ENCODE measurements around the gene CALR. TPM values are rescaled to one million over a fixed set of nuclear protein-coding genes. Genes with fewer than 3 reads are reported as not detected.

CALR gene
- 2,036 and 2,214 TPM in 2 replicates for total RNA-seq

DNA sequence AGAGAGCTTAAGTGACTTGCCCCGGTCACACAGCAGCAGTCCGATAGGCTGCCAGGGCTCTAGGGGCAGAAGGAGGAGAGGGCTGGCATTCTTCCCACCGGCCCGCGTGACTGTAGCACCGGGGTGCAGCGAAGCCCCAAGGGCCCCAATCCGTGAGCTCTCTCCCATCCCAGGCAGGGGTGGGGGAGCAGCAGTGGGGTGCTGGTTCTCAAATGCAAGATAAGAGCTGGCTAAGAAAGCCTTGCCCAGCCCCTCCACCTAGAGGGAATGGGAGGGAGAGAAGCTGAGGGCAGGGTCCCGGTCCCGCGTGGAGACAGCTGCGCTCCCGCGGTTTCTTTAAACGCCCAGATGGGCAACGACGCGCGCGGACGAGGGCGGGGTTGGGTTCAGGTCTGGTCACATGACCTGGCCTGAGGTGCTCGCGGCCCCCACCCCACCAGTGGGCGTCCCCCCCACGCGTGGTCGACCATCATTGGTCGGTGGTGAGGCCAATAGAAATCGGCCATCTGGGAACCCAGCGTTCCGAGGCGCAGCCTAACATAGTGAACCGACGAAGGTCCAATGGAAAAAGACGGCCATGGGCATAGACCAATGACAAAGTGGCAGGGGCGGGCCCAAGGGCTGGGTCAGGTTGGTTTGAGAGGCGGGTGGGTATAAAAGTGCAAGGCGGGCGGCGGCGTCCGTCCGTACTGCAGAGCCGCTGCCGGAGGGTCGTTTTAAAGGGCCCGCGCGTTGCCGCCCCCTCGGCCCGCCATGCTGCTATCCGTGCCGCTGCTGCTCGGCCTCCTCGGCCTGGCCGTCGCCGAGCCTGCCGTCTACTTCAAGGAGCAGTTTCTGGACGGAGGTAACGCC is at the start of gene CALR:
Gene CALR, plus strand, starts transcription at position 683 of the 852 bp plus-strand sequence. Its CDS starts 71 bp downstream, at position 754.

DNA sequence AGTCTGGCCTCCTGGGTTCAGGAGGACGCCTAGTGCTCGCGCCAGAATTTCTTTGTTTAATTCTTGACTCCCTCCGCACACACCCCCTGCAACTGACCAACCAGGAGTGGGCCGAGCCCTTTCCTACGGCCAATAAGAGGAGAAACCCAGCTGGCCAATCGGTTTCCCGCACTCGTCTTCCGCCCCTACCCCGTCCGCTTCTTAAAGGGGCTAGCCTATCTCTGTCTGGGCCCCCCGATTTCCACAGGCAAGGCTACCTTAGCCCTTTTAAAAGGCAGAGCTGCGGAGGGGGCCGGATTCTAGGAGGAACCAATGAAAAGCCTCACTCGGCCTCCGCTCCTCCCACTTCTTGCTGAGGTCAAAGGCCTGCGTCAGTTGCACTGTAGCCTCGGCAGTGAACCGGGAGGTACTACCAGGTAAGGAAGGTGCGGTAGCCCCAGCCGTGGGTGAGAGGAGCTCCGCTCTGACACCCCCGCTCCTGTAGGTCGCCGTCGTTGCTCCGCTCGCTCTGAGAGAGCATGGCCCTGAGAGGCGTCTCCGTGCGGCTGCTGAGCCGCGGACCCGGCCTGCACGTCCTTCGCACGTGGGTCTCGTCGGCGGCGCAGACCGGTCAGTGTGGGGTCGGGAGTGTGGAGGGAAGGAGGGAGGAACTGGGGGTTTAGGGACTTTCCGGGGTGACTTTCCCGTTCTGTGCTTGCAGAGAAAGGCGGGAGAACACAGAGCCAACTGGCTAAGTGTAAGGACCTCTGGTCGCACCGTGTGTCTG is 47.4 kb upstream of the CALR start, which contains the start of gene GCDH:
Gene GCDH, plus strand, starts transcription at position 374 of the 766 bp plus-strand sequence. Its CDS starts 145 bp downstream, at position 519.

DNA sequence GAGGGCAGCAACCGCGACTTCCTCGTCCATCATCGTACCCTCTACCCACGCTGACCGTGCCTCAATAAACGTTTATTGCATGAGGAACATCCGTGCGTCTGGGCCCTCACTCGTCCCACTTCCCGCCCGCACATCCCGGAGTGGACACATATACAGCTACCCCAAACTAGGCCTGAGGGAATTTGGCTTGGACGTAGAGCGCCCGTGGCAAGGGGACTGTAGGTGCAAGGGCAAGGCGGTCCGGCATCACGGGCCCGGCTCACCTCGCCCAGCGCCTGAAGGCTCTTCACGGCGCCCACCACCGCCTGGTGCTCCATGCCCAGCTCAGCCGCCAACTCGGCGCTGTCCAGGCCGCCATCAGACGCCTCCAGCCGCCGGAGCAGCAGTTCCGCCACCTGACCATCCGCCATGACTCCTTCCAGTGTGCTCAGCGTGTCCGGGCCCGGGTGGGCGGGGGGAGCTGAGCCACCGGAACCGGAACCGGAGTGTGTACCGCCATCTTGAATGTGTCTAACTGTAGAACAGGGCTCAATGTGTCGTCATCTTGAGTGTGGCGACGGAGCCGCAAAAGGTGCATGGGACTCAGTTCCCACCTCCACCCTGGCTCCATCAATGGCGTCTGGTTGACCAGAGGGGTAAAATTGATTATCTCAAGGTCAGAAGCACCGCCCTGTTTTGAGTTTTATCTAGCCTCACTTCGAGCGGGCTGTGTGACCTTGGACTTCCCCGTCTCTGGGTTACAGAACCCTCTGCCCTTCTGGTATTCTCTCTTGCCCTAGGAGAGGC is 4.9 kb upstream of the CALR start, which contains the start of gene FARSA:
Gene FARSA, minus strand, starts transcription at position 425 of the 786 bp plus-strand sequence. Its CDS starts 15 bp downstream, at position 410.

DNA sequence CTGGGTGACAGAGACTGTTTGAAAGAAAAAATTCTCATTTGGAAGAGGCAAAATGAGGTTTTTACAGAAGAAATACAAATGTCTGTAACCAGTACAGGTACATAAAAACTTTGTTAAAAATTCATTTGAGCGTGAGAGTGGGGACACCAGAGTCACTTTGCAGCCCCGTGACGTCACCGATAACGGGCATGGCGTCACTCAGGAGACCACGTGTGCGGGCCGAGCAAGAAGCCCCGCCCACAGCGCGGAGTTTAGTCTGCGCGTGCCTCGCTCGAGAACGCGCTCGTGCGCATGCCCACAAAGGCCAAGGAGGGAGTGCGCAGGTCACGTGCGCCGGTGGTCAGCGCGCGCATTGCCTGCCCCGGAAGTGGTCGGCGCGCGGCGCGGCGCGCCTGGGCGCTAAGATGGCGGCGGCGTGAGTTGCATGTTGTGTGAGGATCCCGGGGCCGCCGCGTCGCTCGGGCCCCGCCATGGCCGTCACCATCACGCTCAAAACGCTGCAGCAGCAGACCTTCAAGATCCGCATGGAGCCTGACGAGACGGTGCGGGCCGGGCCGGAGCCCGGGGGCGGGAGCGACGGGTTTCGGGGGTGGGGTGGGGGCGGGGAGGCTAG is 7.2 kb downstream of the CALR start, which contains the start of gene RAD23A:
Gene RAD23A, plus strand, starts transcription at position 384 of the 613 bp plus-strand sequence. Its CDS starts 87 bp downstream, at position 471.

DNA sequence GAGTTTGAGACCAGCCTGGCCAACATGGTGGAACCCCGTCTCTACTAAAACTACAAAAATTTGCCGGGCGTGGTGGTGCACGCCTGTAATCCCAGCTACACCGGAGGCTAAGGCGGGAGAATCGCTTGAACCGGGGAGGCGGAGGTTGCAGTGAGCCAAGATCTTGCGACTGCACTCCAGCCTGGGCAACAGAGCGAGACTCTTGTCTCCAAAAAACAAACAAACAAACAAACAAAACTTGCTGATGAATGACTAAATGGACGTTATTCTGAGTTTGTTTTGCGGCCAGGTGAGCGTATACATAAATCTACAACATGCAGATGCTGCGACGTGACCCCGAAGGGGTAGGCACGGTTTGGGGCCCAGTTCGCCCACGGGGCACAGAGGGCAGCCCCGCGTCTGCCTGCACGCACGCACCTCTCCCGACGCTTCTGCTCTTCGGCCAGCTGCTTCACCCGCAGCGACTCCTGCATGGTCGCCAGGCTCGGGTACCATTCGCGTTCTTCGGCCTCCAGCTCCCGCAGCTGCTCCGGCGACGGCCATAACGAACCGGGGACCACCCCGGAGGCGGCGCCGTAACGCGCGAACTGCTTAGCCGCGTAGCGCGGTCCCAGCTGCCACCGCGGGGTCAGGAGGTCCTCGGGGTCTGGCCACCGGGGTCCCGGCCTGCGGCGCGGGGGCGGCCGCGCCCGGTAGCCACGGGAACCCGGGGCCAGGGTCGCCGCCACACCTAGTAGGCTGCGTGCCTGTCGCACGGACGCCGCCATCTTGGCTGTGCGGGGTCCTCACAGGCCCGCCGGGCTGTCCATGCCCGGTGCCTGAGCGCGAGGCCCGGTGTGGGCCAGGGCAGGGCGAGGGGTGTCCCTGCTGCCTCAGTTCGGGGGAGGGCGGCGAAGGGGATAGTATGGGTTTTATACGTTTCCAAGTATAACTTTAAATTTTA is 18.3 kb downstream of the CALR start, which contains the start of gene GADD45GIP1:
Gene GADD45GIP1, minus strand, starts transcription at position 778 of the 943 bp plus-strand sequence. Its CDS starts 11 bp downstream, at position 767.

DNA sequence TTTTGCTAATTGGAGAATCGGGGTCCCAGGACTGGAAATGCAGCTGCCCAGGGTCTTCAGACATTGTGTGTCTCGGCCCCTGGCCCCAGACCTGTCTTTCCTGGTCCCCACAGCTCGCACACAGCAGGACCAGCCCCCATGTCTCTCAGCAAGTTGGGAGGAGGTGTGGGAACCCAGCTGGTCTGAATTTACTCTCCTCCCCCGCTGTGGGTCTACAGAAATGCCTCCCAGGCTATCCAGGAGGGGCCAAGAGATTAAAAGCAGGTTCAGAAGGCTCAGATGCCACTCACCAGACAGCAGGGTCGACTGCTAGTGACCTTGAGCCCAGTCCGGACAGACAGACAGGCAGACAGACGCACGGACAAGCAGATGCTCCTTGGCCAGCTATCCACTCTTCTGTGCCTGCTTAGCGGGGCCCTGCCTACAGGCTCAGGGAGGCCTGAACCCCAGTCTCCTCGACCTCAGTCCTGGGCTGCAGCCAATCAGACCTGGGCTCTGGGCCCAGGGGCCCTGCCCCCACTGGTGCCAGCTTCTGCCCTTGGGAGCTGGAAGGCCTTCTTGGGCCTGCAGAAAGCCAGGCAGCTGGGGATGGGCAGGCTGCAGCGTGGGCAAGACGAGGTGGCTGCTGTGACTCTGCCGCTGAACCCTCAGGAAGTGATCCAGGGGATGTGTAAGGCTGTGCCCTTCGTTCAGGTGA is 31.0 kb downstream of the CALR start, which contains the start of gene DAND5:
Gene DAND5, plus strand, starts transcription at position 285 of the 697 bp plus-strand sequence. Its CDS starts 85 bp downstream, at position 370.

Other genes with a start within 250 kb of the CALR start
- 3.6 and 3.8 TPM in 2 replicates for gene FBXW9, start 242.0 kb upstream of the CALR start, total RNA-seq
- 27.7 and 34.1 TPM in 2 replicates for gene TNPO2, start 214.7 kb upstream of the CALR start, total RNA-seq
- 135 and 166 TPM in 2 replicates for gene TRIR, start 203.9 kb upstream of the CALR start, total RNA-seq
- gene GET3, start 201.1 kb upstream of the CALR start, total RNA-seq, result 100 and 112 TPM in 2 replicates
- not detected in 2 replicates for gene BEST2, start 186.8 kb upstream of the CALR start, total RNA-seq
- 16.9 and 18.3 TPM in 2 replicates for gene HOOK2, start 163.1 kb upstream of the CALR start, total RNA-seq
- 76.1 and 137 TPM in 2 replicates for gene JUNB, start 147.1 kb upstream of the CALR start, total RNA-seq
- gene PRDX2, start 136.8 kb upstream of the CALR start, total RNA-seq, result 181 and 208 TPM in 2 replicates
- not detected in 2 replicates for gene THSD8, start 136.5 kb upstream of the CALR start, total RNA-seq
- gene RNASEH2A, start 132.0 kb upstream of the CALR start, total RNA-seq, result 20.1 and 27.3 TPM in 2 replicates
- not detected in 2 replicates for gene RTBDN, start 104.0 kb upstream of the CALR start, total RNA-seq
- 0.13 and 0.19 TPM in 2 replicates for gene MAST1, start 100.1 kb upstream of the CALR start, total RNA-seq
- gene DNASE2, start 57.2 kb upstream of the CALR start, total RNA-seq, result 31.8 and 34.1 TPM in 2 replicates
- gene KLF1, start 51.4 kb upstream of the CALR start, total RNA-seq, result not detected in 2 replicates
- 12.7 and 16.5 TPM in 2 replicates for gene GCDH, start 47.4 kb upstream of the CALR start, total RNA-seq
- 0.19 and 0.26 TPM in 2 replicates for gene SYCE2, start 19.3 kb upstream of the CALR start, total RNA-seq
- gene FARSA, start 4.9 kb upstream of the CALR start, total RNA-seq, result 43.6 and 58.0 TPM in 2 replicates
- gene RAD23A, start 7.3 kb downstream of the CALR start, total RNA-seq, result 68.6 and 83.4 TPM in 2 replicates
- gene GADD45GIP1, start 18.6 kb downstream of the CALR start, total RNA-seq, result 31.5 and 46.9 TPM in 2 replicates
- 0.12 and 0.13 TPM in 2 replicates for gene DAND5, start 31.0 kb downstream of the CALR start, total RNA-seq
- gene NFIX, start 56.9 kb downstream of the CALR start, total RNA-seq, result 85.9 and 137 TPM in 2 replicates
- 0.87 and 1.1 TPM in 2 replicates for gene LYL1, start 164.2 kb downstream of the CALR start, total RNA-seq
- gene TRMT1, start 178.1 kb downstream of the CALR start, total RNA-seq, result 16.8 and 19.7 TPM in 2 replicates
- 39.3 and 47.3 TPM in 2 replicates for gene NACC1, start 179.7 kb downstream of the CALR start, total RNA-seq
- 81.8 and 90.2 TPM in 2 replicates for gene STX10, start 211.8 kb downstream of the CALR start, total RNA-seq
- gene IER2, start 211.8 kb downstream of the CALR start, total RNA-seq, result 21.3 and 32.6 TPM in 2 replicates

Measured in aortic smooth muscle cell (primary cell).